ENCODE measurements around the gene LRRC8E.
"Not testable (repeated sequence)": the region's sequence is repeated elsewhere in the genome, so short reads cannot be mapped to it uniquely, and the experiment has no call there.

LRRC8E gene

GRCh38 chr19:7858109-7858770, 30.1 kb upstream of the LRRC8E start:
- no peak for DNase-seq (ENCODE audit: low read depth, low spot score)
- no peaks in the 10 kb centered on the region for H3K9me3 ChIP-seq (ENCODE audit: low read depth, low read length)
- no peak overlapping the region for H3K27ac ChIP-seq
- no peaks in the 10 kb centered on the region for H3K36me3 ChIP-seq (ENCODE audit: insufficient read depth, low read length)
- H3K9ac ChIP-seq (ENCODE audit: insufficient read length) = no peak overlapping the region
- TF ChIP-seq FOXP2 (optimal IDR thresholded peaks at IDR 0.05; ENCODE audit: control extremely low read depth, extremely low read length, insufficient read depth) = no peak
- no peak for TF ChIP-seq POLR2AphosphoS5 (IDR thresholded peaks at IDR 0.05; ENCODE audit: borderline replicate concordance, low read depth, low read length)
- TF ChIP-seq EZH2 (IDR thresholded peaks at IDR 0.05) = no peak
- no peak overlapping the region for H3K4me3 ChIP-seq

- not testable (repeated sequence) for H3K36me3 ChIP-seq (ENCODE audit: insufficient read depth, low read length); H3K4me3 ChIP-seq; DNase-seq (ENCODE audit: low read depth, low spot score); H3K9me3 ChIP-seq (ENCODE audit: low read depth, low read length); H3K9ac ChIP-seq (ENCODE audit: insufficient read length); H3K27ac ChIP-seq
Measured at GRCh38 chr19:7859087-7859486, 29.2 kb upstream of the LRRC8E start.

- H3K36me3 ChIP-seq (ENCODE audit: insufficient read depth, low read length) = no peaks in the 10 kb centered on the region
- H3K9ac ChIP-seq (ENCODE audit: insufficient read length) = no peak overlapping the region
- TF ChIP-seq FOXP2 (optimal IDR thresholded peaks at IDR 0.05; ENCODE audit: control extremely low read depth, extremely low read length, insufficient read depth) (no peak), POLR2AphosphoS5 (IDR thresholded peaks at IDR 0.05; ENCODE audit: borderline replicate concordance, low read depth, low read length) (no peak), EZH2 (IDR thresholded peaks at IDR 0.05) (no peak)
- DNase-seq (ENCODE audit: low read depth, low spot score) = no peak
- no peak overlapping the region for H3K27ac ChIP-seq
- no peak overlapping the region for H3K4me3 ChIP-seq
- no peaks in the 10 kb centered on the region for H3K9me3 ChIP-seq (ENCODE audit: low read depth, low read length)
Measured at GRCh38 chr19:7859831-7860713, 28.2 kb upstream of the LRRC8E start.

GRCh38 chr19:7860714-7861618, 27.3 kb upstream of the LRRC8E start:
- no peaks in the 10 kb centered on the region for H3K9me3 ChIP-seq (ENCODE audit: low read depth, low read length)
- no peak overlapping the region for H3K9ac ChIP-seq (ENCODE audit: insufficient read length)
- H3K36me3 ChIP-seq (ENCODE audit: insufficient read depth, low read length) = no peaks in the 10 kb centered on the region
- TF ChIP-seq EZH2 (IDR thresholded peaks at IDR 0.05) (no peak), POLR2AphosphoS5 (IDR thresholded peaks at IDR 0.05; ENCODE audit: borderline replicate concordance, low read depth, low read length) (no peak), FOXP2 (optimal IDR thresholded peaks at IDR 0.05; ENCODE audit: control extremely low read depth, extremely low read length, insufficient read depth) (no peak)
- DNase-seq (ENCODE audit: low read depth, low spot score) = no peak
- no peak overlapping the region for H3K27ac ChIP-seq
- no peak overlapping the region for H3K4me3 ChIP-seq

GRCh38 chr19:7861619-7862412, 26.5 kb upstream of the LRRC8E start:
- H3K36me3 ChIP-seq (ENCODE audit: insufficient read depth, low read length) = no peaks in the 10 kb centered on the region
- TF ChIP-seq EZH2 (IDR thresholded peaks at IDR 0.05) = no peak
- no peak for TF ChIP-seq FOXP2 (optimal IDR thresholded peaks at IDR 0.05; ENCODE audit: control extremely low read depth, extremely low read length, insufficient read depth)
- TF ChIP-seq POLR2AphosphoS5 (IDR thresholded peaks at IDR 0.05; ENCODE audit: borderline replicate concordance, low read depth, low read length) = no peak
- no peak overlapping the region for H3K27ac ChIP-seq
- H3K9me3 ChIP-seq (ENCODE audit: low read depth, low read length) = no peaks in the 10 kb centered on the region
- no peak overlapping the region for H3K4me3 ChIP-seq
- DNase-seq (ENCODE audit: low read depth, low spot score) = no peak
- H3K9ac ChIP-seq (ENCODE audit: insufficient read length) = no peak overlapping the region

- no peak overlapping the region for H3K27ac ChIP-seq
- TF ChIP-seq FOXP2 (optimal IDR thresholded peaks at IDR 0.05; ENCODE audit: control extremely low read depth, extremely low read length, insufficient read depth) (no peak), EZH2 (IDR thresholded peaks at IDR 0.05) (no peak), POLR2AphosphoS5 (IDR thresholded peaks at IDR 0.05; ENCODE audit: borderline replicate concordance, low read depth, low read length) (no peak)
- H3K9me3 ChIP-seq (ENCODE audit: low read depth, low read length) = no peaks in the 10 kb centered on the region
- H3K4me3 ChIP-seq = no peak overlapping the region
- DNase-seq (ENCODE audit: low read depth, low spot score) = no peak
- no peak overlapping the region for H3K9ac ChIP-seq (ENCODE audit: insufficient read length)
- no peaks in the 10 kb centered on the region for H3K36me3 ChIP-seq (ENCODE audit: insufficient read depth, low read length)
Measured at GRCh38 chr19:7862413-7862951, 25.8 kb upstream of the LRRC8E start.

- H3K9me3 ChIP-seq (ENCODE audit: low read depth, low read length) = no peaks in the 10 kb centered on the region
- H3K27ac ChIP-seq = no peak overlapping the region
- H3K36me3 ChIP-seq (ENCODE audit: insufficient read depth, low read length) = no peaks in the 10 kb centered on the region
- TF ChIP-seq FOXP2 (optimal IDR thresholded peaks at IDR 0.05; ENCODE audit: control extremely low read depth, extremely low read length, insufficient read depth) (no peak), POLR2AphosphoS5 (IDR thresholded peaks at IDR 0.05; ENCODE audit: borderline replicate concordance, low read depth, low read length) (no peak), EZH2 (IDR thresholded peaks at IDR 0.05) (no peak)
- DNase-seq (ENCODE audit: low read depth, low spot score) = no peak
- no peak overlapping the region for H3K4me3 ChIP-seq
- H3K9ac ChIP-seq (ENCODE audit: insufficient read length) = no peak overlapping the region
Measured at GRCh38 chr19:7863157-7863970, 24.9 kb upstream of the LRRC8E start.
